ENCODE results near the gene SP2.

DNA sequence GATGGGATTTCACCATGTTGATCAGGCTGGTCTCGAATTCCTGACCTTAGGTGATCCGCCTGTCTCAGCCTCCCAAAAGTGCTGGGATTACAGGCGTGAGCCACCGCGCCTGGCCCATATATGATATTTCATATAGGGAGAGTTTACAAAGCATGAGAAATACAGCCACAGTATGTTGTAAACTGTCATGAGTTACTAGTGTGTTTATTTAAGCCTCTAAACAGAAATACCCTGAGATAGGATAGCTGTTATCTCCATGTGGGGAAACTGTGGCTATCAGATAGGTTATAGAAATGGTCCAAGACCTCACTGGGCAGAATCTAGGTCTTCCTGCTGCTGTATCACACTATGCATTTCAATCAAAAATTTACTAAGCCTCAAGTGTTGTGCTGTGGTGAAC lies 72.8 kb downstream of the SP2 start:
- TF ChIP-seq CTCF (optimal IDR thresholded peaks at IDR 0.05 in 1 of 3, IDR thresholded peaks at IDR 0.05 in 1 of 3, conservative IDR thresholded peaks at IDR 0.05 in 1 of 3; ENCODE audit: extremely low read depth in 1 of 3, insufficient read depth in 2 of 3, low read length in 3 of 3) (no peak), EZH2 (IDR thresholded peaks at IDR 0.05; ENCODE audit: low read length) (no peak)

All from keratinocyte (primary cell).